Memory B cell (primary cell): Measurements from ENCODE around the gene RALGAPB.

Experiments used
- ATAC-seq: fragments of 150-1000 bp; cut with Tn5 transposase; 2 replicates; pipeline ENCODE4 v1.10.0; 2021; ENCODE audit warnings: low read depth, mild to moderate bottlenecking, moderate library complexity
- DNase-seq, 2 donors: peaks; one replicate each; pipeline ENCODE4 v3.0.0; 2022; ENCODE audit warnings: low spot score in 2 of 2
- H3K27ac Mint-ChIP-seq: one replicate; pipeline ENCODE4 v1.8.0; 2022; ENCODE audit warnings: mild to moderate bottlenecking, moderate library complexity, mixed read lengths
- H3K27me3 Mint-ChIP-seq: one replicate; pipeline ENCODE4 v1.8.0; 2022; ENCODE audit warnings: mixed read lengths
- H3K36me3 Mint-ChIP-seq: one replicate; pipeline ENCODE4 v1.8.0; 2022; ENCODE audit warnings: mild to moderate bottlenecking, mixed read lengths
- H3K4me1 Mint-ChIP-seq: one replicate; pipeline ENCODE4 v1.8.0; 2022; ENCODE audit warnings: mixed read lengths
- H3K4me3 Mint-ChIP-seq: one replicate; pipeline ENCODE4 v1.8.0; 2022; ENCODE audit warnings: mild to moderate bottlenecking, moderate library complexity, mixed read lengths
- H3K9me3 Mint-ChIP-seq: one replicate; pipeline ENCODE4 v1.8.0; 2022; ENCODE audit warnings: mixed read lengths

The RALGAPB gene

GRCh38 chr20:38620441-38620840 lies 147.8 kb downstream of the RALGAPB start:
- ATAC-seq (no peak), DNase-seq (no peak)
- Mint-ChIP-seq H3K4me3 (no peak overlapping the region), H3K9me3 (peaks cover 6% of the 10 kb centered on the region), H3K4me1 (no peaks in the 10 kb centered on the region), H3K36me3 (no peaks in the 10 kb centered on the region), H3K27me3 (peaks cover 12% of the 10 kb centered on the region), H3K27ac (no peak overlapping the region)

GRCh38 chr20:38623061-38623460 lies 150.4 kb downstream of the RALGAPB start:
- peaks cover 11% of the 10 kb centered on the region for H3K27me3 Mint-ChIP-seq

DNA sequence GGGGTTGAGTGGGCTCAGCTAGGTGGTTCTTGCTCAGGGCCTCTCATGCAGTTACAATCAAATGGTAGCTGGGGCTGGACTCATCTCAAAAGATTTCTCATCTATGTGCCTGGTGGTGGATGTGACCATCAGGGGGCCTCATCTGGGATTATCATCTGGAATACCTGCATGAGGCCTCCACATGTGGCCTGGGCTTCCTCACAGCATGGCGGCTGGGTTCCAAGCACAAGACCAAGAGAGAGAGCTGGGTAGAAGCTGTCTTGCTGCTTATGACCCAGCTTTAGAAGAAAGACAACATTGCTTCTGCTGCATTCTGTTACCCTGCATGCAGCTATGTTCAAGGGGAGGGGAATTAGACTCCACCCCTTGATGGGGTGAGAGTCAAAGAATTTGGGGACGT lies 151.4 kb downstream of the RALGAPB start:
- peaks cover 6% of the 10 kb centered on the region for H3K9me3 Mint-ChIP-seq
- DNase-seq, result no peak
- H3K4me1 Mint-ChIP-seq, result no peaks in the 10 kb centered on the region
- peaks cover 7% of the 10 kb centered on the region for H3K27me3 Mint-ChIP-seq
- no peak for ATAC-seq
- no peaks in the 10 kb centered on the region for H3K36me3 Mint-ChIP-seq
- no peak overlapping the region for H3K27ac Mint-ChIP-seq
- no peak overlapping the region for H3K4me3 Mint-ChIP-seq

More at GRCh38 chr20:38623061-38623460, 150.4 kb downstream of the RALGAPB start:
- no peak overlapping the region for H3K27ac Mint-ChIP-seq
- DNase-seq, result no peak
- H3K9me3 Mint-ChIP-seq, result peaks cover 6% of the 10 kb centered on the region
- H3K4me3 Mint-ChIP-seq, result no peak overlapping the region
- H3K36me3 Mint-ChIP-seq, result no peaks in the 10 kb centered on the region
- H3K4me1 Mint-ChIP-seq, result no peaks in the 10 kb centered on the region
- no peak for ATAC-seq

DNA sequence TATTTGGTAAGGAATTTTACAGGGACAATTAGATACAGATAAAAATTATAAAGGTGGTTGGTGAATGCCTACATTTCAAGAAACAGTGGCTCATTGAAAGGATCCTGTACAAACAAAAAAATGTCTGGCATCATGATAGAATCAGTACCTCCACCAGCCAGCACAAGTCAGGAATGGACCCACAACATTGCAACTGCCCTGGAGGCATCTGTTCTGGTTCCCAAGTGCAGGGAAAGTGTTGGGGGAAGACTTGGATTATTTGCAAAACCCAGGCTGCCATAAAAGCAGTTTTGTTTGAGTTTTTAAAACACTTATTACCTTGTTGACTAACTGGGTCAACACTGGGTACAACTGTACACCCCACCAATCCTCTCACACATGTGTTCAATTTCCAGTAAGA lies 153.3 kb downstream of the RALGAPB start:
- no peaks in the 10 kb centered on the region for H3K36me3 Mint-ChIP-seq
- H3K9me3 Mint-ChIP-seq, result peaks cover 6% of the 10 kb centered on the region
- peaks cover 4% of the 10 kb centered on the region for H3K27me3 Mint-ChIP-seq
- no peak overlapping the region for H3K4me3 Mint-ChIP-seq
- no peak overlapping the region for H3K27ac Mint-ChIP-seq
- DNase-seq (no peak), ATAC-seq (no peak)
- H3K4me1 Mint-ChIP-seq, result no peaks in the 10 kb centered on the region

- Mint-ChIP-seq H3K36me3 (no peaks in the 10 kb centered on the region), H3K4me1 (no peaks in the 10 kb centered on the region), H3K4me3 (no peak overlapping the region), H3K27me3 (peaks cover 4% of the 10 kb centered on the region), H3K27ac (no peak overlapping the region), H3K9me3 (peaks cover 6% of the 10 kb centered on the region)
- DNase-seq, result no peak
- no peak for ATAC-seq
Observed at GRCh38 chr20:38626921-38627659, 154.4 kb downstream of the RALGAPB start.
